NCI-H748 (cell line): ENCODE data around the gene EIF1AY.
"Not testable (repeated sequence)": the region's sequence is repeated elsewhere in the genome, so short reads cannot be mapped to it uniquely, and the experiment has no call there.

ENCODE experiments used
- DNase-seq: peaks from one replicate; lab custom pipeline; 2025; ENCODE audit not compliant: unreplicated experiment; lab: John Stamatoyannopoulos, UW

The EIF1AY gene

GRCh38 chrY:20575531-20576121 lies at the start of gene EIF1AY:
Gene EIF1AY (plus strand): TSS chrY:20575776. CDS start chrY:20575872, 96 bp downstream.
- DNase-seq, result no peak

GRCh38 chrY:20528435-20528834 lies 47.1 kb upstream of the EIF1AY start:
- no peak for DNase-seq

- DNase-seq, result no peak
These were observed 37.4 kb upstream of the EIF1AY start for GRCh38 chrY:20538186-20538585.

- no peak for DNase-seq
These were observed 36.6 kb upstream of the EIF1AY start for GRCh38 chrY:20538933-20539332.

- no peak for DNase-seq
These were observed 31.1 kb upstream of the EIF1AY start for GRCh38 chrY:20544451-20544960.

GRCh38 chrY:20546071-20546470 lies 29.5 kb upstream of the EIF1AY start:
- no peak for DNase-seq

GRCh38 chrY:20549289-20549688 lies 26.3 kb upstream of the EIF1AY start:
- no peak for DNase-seq

- no peak for DNase-seq
These were observed 23.7 kb upstream of the EIF1AY start for GRCh38 chrY:20551840-20552239.

- not testable (repeated sequence) for DNase-seq
These were observed 22.7 kb upstream of the EIF1AY start for GRCh38 chrY:20552764-20553323.

GRCh38 chrY:20555820-20556219 lies 19.8 kb upstream of the EIF1AY start:
- no peak for DNase-seq

GRCh38 chrY:20558677-20559076 lies 16.9 kb upstream of the EIF1AY start:
- no peak for DNase-seq

- no peak for DNase-seq
These were observed 15.6 kb upstream of the EIF1AY start for GRCh38 chrY:20559873-20560512.

GRCh38 chrY:20571306-20571705 lies 4.3 kb upstream of the EIF1AY start:
- DNase-seq, result no peak

GRCh38 chrY:20576506-20576905 lies 930 bp downstream of the EIF1AY start:
- no peak for DNase-seq

- no peak for DNase-seq
These were observed 2.6 kb downstream of the EIF1AY start for GRCh38 chrY:20578206-20578605.

- DNase-seq, result no peak
These were observed 6.1 kb downstream of the EIF1AY start for GRCh38 chrY:20581687-20582086.

GRCh38 chrY:20586161-20586560 lies 10.6 kb downstream of the EIF1AY start:
- DNase-seq, result no peak
